GM19238 (cell line): ENCODE data around the gene GNA14.
"Not testable (repeated sequence)": the region's sequence is repeated elsewhere in the genome, so short reads cannot be mapped to it uniquely, and the experiment has no call there.

Source experiments
- DNase-seq: peaks from one replicate; pipeline ENCODE4 v3.0.0; 2011; ENCODE audit warnings: low spot score; ENCODE audit not compliant: insufficient read length

GNA14 gene

DNA sequence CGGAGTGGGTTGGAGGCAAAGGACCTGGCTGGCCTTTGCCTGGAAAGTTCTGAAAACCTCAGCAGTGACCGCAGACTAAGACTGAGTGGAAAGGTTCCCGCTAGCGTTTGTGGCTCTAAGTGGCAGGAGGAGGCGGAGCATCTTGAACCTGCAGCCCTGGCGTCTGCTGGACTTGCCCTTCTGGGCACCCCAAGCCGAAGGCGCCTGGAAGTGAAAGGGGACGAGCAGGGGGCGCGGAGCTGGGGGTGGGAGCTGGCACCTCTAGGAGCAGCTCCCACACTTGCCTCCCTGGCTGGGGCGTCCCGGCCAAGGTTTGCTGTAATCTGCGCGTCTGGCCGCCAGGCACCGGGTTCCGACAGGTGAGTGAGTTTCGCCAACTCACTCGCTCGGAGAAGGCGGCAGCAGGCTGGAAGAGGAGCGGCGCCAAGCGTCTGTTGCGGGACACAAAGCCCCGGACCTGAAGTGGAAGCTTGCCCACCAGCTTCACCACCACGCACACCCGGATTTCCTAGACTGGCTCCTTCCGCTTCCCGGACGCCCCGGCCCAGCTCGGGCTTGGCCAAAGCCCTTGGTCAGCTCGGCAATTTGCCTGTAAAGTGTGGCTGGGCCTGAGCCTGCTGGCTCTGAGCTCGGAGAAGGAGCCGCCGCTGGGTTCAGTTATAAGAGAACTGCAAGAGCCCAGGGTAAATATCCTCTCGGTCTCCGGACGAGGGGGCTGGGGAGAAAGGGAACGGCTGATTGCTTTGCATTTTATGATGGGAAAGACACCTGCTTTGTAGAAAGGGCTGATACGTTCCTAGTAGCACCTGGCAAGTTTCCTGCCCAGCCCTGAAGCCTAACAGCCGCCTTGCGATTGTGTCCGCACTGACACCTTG, at the start of gene GNA14:
Gene GNA14, minus strand, starts transcription at position 89 of the 875 bp plus-strand sequence. CDS start 529 bp downstream, outside the sequence.
- DNase-seq, result no peak

DNA sequence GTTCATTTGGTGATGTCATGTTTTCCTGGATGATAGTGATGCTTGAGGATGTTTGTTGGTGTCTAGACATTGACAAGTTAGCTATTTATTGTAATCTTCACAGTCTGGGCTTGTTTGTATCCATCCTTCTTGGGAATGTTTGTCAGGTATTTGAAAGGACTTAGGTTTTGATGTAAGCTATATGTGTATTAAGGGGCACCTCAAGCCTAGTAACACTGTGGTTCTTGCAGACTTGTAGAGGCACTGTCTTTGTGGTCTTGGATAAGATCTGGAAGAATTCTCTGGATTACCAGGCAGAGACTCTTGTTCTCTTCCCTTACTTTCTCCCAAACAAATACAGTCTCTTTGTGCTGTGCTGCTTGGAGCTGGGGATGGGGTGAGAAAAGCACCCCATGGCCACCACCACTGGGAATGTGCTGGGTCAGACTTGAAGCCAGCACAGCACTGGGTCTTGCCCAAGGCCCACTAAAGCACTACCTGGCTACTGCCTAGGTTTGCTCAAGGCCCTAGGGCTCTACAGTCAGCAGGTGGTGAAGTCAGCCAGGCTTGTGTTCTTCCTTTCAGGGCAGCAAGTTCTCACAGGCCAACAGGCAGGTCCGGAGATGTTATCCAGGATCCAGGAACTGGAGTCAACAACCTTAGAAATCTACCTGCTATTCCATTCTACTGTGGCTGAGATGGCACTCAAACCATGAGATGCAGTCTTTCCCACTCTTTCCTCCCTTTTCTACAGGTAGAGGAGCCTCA, 49.3 kb upstream of the GNA14 start:
- DNase-seq, result no peak

DNA sequence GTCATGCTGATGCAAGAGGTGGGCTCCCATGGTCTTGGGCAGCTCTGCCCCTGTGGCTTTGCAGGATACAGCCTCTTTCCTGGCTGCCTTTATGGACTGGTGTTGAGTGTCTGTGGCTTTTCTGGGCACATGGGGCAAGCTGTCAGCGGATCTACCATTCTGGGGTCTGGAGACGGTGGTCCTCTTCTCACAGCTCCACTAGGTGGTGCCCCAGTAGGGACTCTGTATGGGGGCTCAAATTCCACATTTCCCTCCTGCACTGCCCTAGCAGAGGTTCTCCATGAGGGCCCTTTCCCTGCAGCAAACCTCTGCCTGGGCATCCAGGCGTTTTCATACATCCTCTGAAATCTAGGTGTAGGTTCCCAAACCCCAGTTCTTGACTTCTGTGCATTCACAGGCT, 42.6 kb upstream of the GNA14 start:
- not testable (repeated sequence) for DNase-seq

DNA sequence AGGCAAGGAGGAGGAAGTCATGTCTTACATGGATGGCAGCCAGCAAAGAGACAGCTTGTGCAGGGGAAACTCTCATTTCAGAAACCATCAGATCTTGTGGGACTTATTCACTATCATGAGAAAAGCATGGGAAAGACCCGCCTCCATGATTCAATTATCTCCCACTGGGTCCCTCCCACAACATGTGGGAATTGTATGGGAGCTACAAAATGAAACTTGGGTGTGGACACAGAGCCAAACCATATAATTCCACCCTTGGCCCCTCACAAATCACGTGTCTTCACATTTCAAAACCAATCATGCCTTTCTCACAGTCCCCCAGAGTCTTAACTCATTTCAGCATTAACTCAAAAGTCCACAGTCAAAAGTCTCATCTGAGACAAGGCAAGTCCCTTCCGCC, 42.0 kb upstream of the GNA14 start:
- DNase-seq, result not testable (repeated sequence)

DNA sequence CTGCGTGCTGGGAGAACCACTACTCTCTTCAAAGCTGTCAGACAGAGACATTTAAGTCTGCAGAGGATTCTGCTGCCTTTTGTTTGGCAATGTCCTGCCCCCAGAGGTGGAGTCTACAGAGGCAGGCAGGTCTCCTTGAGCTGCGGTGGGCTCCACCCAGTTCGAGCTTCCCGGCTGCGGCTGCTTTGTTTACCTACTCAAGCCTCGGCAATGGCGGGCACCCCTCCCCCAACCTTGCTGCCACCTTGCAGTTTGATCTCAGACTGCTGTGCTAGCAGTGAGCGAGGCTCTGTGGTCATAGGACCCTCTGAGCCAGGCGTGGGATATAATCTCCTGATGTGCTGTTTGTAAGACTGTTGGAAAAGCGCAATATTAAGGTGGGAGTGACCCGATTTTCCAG, 39.6 kb upstream of the GNA14 start:
- DNase-seq, result not testable (repeated sequence)

DNA sequence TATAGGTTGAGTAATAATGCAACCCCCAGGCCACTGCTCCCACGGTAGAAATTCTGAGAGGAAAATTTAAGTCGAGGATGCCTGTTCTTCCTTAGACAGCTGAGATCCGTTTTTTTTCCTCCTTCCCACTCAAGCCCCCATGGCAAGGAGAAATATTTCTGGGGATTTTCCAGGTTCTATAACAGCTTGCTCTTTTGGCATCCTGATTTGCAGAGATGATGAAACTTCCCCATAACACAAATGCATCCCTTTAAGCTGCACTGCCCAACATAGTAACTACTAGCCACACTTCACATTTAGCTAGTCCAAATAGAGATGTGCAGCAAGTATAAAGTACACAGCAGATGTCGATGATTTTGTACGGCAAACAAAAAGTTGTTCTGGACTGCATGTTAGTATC, 32.5 kb upstream of the GNA14 start:
- DNase-seq, result no peak

DNA sequence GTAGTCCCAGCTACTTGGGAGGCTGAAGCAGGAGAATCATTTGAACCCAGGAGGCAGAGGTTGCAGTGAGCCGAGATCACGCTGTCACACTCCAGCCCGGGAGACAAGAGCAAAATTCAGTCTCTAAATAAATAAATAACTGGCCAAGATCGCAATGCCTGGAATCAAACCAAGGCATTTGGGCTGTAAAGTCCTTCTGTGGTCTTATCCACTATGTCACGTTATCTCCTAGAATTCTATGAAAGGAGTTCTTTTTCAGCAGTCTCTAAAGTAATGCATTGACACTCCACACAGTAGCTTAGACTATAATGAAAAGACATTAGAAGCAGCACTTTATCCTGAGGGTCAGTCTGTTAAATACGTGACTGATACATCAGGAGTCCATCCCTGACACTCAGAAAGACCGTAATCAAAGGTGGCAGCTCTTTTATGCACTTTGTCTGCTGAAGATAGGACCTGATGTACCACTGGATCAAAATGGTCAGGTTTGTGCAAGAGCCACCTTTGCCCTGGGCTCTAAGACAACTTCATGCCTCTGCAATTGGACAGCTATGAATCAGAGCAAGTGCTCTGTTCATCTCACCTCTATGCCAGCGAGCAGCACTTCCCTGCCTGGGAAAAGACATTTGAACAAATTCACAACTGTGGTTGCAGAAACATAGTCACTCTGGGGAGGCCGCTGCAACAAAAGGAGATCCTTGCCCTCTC, 31.7 kb upstream of the GNA14 start:
- DNase-seq, result no peak

DNA sequence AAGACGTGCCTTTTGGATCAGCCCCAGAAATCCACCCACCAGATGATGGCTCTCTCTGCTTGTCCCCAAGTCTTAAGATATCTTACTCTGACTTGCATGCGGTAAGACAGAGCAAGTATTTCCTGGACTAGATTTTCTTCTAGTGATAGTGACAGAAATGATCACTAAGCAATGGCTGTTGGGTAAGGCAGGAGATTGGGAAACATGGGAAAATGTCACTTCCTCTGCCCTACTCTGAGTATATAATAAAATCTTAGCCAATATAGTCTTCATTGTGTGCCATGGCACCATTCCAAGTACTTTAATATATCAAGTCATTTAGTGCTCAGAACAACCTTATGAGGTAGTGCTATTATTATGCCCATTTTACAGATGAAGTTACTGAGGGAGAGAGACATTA, 31.0 kb upstream of the GNA14 start:
- no peak for DNase-seq

DNA sequence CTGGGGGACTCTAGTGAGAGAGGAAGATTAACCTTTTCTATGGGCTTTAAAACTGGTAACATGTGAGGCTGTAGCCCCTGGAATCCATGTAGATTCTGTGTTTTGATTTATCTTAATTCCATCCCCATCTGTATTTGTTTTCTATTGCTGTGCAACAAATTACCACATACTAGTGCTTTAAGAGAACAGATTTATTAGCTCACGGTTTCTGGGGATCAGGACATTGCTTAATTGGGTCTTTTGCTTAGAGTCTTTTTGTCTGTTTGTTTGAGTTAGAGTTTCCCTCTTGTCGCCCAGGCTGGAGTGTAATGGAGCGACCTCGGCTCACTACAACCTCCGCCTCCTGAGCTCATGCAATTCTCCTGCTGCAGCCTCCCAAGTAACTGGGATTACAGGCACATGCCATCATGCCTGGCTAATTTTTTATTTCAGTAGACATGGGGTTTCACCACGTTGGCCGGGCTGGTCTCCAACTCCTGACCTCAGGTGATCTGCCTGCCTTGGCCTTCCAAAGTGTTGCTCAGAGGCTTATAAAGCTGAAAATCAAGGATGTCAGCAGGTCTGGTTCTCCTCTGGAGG, 29.9 kb upstream of the GNA14 start:
- DNase-seq, result no peak

DNA sequence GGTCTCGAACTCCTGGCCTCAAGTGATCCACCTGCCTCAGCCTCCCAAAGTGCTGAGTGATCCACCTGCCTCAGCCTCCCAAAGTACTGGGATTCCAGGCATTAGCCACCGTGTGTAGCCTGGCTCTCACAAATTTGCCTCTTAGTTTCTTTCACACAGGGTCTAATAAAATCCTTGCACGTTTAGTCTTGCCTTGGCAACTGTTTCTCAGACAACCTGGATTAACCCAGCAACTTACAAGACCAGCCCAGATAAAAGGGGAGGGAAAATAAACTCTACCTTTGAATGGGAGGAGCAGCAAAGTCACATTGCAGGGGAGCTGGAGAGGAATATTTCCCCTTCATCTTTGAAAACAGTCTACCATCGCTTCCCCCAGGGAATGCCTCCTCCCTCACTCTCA, 29.3 kb upstream of the GNA14 start:
- no peak for DNase-seq

DNA sequence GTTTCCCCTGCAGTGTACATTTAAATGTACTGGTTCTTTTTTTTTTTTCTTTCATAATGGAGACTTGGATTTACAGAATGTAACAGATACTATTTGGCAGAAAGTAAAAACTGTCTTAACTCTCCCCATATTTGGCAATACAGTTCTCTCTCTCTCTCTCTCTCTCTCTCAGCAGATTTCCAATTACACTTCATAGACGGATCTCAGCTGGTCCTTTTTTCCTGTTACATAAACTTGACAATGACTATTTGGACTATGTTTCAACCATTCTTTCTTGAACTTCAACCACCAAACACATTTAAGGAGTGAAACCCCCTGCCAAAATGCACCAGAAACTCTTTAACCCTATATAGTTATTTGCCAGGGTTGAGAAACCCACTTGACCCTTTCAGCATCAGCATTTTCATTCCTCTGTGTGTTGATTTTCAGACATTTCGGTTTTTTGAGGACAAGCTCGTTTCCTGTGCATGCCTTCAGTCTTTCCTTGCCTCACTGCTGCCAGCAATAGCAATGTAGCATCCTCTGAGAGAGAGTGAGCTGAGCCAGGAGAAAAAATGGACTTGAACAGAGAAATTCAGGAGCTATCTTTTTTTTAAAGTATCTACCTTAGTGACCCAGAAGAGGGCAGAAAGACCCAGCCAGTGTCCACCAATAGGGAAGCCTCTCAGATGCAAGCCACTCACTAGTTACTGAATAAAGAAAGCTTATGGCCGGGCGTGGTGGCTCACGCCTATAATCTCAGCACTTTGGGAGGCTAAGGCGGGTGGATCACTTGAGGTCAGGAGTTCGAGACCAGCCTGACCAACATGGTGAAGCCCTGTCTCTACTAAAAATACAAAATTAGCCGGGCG, 26.0 kb upstream of the GNA14 start:
- DNase-seq, result no peak

DNA sequence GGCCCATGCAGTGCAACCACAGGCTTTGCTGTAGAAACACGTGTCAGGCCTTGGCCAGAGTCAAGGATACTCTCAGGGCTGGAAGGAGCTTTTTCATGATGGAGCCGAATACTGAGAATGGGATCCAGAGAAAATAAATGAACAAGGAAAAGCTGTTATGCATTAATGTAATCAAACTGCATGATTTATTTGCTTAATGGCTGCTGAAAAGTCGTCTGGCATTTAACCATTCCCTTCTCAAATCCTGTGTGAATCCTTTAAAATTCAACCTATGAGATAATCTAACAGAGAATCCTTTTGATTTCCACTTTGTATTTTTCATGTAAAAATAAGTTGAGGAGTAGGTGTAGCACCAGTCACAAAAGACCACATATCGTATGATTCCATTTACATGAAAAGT, 24.1 kb upstream of the GNA14 start:
- no peak for DNase-seq

DNA sequence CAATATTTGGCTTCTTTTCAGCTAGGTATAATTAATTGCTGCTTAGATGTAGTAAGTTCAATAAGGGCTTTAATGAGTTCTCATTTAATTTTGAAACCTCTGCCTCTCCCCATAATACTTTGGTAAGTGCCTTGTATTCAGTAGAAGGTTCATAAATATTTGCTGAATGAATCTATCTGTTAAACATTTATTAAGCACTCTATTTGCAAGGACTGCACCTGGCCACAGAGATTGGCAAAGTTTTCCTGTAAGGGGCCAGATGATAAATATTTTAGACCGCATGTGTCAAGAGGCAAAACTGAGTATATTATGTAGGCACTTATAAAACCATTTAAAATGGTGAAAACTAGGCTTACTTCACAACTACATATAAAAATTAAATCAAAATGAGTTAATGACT, 19.0 kb upstream of the GNA14 start:
- DNase-seq, result no peak

DNA sequence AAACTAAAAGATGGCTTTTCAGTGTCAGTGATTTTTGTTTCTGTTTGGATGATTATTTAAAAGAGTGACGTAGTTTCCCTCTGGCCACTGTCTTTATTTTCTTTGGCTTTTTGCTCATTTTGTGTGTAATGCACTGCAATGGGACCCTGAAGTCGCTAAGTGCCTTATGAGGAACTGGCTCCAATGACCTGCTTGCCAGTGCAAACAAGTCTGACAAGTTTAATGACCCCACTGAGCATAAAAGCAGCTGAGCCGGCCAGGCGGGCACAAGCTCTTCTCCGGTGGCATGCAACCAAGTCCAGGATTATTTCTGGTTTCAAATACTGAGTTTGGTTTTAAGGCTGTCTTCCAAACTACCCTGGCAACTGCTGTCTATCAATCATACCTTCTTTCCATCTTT, 15.6 kb upstream of the GNA14 start:
- no peak for DNase-seq

DNA sequence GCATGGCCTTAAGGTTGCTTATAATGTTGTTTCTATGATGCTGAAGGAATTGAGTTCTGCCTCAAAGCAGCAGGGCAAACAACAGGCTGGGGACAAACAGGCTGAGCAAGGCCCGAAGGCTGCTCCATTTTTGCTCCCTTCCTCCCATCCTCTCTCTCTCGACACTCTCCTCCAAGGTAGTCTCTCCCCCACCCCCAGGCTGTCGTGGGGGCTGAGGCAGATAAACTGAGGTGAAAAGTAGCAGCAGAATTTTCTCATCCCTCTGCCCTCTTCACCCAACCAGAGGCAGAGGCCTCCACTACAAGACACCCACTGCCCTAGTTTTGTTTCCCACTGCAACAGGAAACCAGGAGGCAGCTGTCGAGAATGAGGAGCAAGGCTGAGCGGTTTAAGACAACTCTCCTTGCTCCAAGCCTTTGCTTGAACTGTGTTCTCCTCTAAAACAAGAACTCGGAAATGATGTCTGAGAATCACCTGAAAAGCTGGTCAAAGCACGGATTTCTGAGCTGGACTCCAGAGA, 13.5 kb upstream of the GNA14 start:
- no peak for DNase-seq

DNA sequence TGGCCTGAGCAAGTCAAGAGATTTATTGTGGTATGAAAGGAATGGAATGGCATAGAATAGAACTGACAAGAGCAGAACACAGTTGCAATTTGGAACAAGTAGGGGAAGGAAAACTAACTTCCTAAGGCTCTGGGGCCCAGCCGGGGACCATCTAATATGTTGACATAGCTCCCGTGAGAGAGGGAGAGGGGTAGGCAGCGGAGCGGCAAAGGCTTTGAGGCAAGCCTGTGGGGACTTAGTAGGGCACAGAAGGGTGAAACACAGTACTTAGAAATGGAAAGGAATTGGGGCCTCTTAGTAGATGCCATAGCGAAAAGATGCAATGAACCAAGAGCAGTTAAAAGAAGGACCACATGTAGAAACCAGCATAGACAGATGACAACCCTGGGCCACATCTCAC, 11.8 kb upstream of the GNA14 start:
- no peak for DNase-seq

DNA sequence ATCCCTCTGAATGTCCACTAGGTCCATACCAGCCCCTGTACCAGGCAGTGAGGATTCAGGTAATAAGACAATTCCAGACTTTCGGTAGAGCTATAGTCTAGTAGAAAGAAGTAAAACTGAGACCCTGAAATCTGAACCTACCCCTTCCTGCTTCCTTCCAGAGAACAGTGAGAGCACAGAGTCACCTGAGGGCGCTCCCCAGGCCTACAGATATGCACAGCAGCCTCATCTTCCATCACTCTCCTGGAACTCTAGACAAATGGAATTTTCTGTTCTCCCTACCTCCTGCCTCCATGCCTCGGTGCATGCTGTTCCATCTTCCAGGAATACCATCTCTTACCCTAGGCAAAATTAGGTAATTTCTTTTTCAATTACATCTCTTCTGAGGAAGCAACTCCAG, 3.1 kb upstream of the GNA14 start:
- DNase-seq, result no peak

DNA sequence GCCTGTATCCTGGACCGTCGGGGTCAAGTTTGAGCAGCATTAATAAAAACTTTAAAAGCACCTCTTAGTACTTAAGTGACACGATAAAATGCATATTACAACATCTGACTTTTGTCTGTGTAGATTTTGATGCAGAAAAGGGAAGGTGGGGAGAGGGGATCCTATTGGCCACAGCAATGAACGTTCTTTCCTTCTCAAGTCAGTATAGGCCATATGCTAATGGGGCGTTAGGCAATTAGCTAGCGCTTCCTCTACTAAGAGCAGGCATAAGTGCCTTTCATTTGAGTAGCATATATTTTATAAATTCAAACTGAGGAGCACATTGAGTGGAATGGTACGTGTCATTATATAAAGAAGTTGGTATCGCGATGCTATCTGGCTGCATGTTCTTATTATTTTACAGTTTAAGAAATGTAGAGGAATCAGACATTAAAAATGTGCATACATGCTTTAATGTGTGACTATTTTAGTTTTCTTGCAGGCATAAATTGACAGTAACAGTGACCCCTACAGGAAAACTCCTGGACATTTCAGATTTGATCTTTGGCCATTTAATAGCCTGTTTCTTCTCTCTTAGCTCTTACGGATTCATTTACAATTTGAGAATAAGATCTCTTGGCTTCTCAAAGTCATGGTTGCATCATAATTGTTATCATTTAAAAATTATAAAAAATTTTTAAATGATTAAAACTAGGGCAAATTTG, 1.1 kb upstream of the GNA14 start:
- DNase-seq, result no peak

DNA sequence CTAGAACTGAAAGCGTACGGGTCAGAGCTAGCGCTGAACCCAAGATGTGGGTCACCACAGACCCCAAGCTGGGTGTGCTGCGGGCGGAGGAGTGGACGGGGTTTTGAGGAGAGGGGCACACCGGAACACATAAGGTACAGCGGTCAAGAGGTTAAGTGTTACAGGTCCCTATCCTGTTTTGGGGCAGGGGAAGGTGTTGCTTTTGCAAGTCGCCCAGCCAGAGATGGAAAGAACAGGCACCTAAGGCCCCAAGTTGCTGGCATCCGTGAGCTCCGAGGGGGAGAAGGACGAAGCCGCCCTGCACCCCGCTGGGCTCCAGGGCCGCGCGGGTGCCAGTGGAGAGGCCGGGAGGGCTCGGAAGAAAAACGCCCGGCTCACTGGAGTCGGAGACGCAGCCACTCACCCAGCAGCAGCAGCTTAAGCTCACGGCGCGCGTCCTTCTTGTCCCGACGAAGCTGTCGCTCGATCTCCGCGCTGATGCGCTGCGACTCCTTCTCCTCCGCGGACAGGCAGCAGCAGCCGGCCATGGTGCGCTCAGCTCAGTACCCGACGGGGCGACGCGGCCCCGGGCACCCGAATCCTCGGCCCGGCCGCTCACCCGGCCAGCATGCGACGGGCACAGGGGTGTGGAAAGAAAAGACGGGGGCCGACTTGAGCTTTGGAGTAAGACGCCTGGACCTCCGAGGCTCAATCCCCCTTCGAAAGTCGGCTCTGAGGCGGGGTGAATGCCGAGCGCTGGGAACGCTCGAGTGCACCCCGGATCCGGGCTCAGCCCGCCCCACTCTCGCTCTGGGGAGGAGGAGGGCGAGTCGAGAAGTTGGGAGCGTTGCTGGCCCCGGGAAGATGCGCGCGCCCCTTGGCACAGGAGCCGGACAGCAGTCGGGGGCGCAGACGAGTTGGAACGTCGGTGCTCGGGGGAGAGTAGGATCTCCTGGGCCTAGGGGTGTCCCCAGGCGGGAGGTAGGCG, 572 bp downstream of the GNA14 start:
- no peak for DNase-seq
